Measurements from ENCODE around the gene MMRN2.
"Not testable (repeated sequence)": the region's sequence is repeated elsewhere in the genome, so short reads cannot be mapped to it uniquely, and the experiment has no call there.

Gene MMRN2, protein sequence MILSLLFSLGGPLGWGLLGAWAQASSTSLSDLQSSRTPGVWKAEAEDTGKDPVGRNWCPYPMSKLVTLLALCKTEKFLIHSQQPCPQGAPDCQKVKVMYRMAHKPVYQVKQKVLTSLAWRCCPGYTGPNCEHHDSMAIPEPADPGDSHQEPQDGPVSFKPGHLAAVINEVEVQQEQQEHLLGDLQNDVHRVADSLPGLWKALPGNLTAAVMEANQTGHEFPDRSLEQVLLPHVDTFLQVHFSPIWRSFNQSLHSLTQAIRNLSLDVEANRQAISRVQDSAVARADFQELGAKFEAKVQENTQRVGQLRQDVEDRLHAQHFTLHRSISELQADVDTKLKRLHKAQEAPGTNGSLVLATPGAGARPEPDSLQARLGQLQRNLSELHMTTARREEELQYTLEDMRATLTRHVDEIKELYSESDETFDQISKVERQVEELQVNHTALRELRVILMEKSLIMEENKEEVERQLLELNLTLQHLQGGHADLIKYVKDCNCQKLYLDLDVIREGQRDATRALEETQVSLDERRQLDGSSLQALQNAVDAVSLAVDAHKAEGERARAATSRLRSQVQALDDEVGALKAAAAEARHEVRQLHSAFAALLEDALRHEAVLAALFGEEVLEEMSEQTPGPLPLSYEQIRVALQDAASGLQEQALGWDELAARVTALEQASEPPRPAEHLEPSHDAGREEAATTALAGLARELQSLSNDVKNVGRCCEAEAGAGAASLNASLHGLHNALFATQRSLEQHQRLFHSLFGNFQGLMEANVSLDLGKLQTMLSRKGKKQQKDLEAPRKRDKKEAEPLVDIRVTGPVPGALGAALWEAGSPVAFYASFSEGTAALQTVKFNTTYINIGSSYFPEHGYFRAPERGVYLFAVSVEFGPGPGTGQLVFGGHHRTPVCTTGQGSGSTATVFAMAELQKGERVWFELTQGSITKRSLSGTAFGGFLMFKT

DNA sequence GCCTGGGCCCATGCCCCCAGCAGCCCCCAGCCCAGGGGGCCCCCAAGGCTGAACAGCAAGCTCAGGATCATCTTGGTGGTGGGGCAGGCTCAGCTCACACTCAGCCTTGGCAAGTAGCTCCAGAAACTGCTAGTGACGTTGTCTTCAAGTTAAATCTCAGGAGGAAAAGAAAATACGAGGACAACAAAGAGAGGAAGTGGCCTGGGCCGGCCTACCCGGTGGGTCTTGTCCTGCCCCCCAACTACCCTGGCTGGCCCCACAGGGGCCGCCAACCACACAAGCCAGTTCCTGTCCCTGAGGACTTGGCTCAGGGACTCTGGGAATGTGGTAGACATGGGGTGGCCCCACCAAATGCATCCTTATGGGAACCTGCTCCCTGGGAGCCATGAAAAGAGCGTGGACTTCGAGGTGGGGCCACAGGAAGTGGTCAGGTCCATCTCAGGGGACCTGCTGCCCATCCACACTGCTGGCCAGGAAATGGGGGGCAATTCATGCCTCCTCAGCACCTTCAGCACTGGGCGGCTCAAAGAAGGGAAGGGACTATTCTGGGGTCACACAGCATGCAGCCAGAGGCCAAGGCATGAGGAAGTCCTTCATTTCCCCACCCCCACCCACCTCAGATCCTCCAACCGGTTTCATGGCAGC, at the start of gene MMRN2:
Gene MMRN2 (minus strand): TSS at position 145 of the 645 bp plus-strand sequence. CDS start 74 bp downstream, at position 71.
- DNase-seq, result peak; percentile 38

GRCh38 chr10:87007124-87007523, 49.7 kb upstream of the MMRN2 start:
- not testable (repeated sequence) for DNase-seq

- no peak for DNase-seq
These were observed 43.1 kb upstream of the MMRN2 start for GRCh38 chr10:87000491-87000890.

DNA sequence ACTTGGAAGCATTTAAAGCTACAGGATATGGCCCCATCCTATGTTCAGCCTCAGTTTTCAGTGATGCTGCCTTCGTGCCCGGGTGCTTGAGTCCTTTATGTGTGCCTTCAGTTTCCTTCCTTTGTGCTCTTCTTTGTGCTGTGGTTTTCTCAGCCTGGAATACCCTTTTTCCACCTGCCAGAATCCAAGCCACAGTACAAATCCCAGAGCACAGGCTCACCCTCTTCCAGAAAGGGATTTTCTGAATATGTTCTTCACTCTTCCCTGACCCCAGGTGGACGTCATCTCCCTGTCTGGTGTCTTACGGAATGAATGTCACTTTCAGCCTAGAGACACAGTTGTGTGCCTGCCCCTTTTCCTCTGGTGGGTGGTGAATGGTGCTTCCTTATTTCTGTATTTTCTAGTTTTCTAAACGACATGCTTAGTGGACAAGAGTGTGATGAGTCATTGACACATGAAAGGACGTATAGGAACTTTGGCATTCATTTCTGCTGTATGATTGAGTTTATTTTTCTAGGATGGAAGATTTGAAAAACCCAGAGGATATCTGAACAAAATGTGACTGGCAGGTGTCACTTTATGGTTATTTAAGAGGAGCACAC, 42.5 kb upstream of the MMRN2 start:
- DNase-seq, result not testable (repeated sequence)

GRCh38 chr10:86992929-86993328, 35.5 kb upstream of the MMRN2 start:
- DNase-seq, result no peak

- no peak for DNase-seq
These were observed 35.0 kb upstream of the MMRN2 start for GRCh38 chr10:86992456-86992855.

DNA sequence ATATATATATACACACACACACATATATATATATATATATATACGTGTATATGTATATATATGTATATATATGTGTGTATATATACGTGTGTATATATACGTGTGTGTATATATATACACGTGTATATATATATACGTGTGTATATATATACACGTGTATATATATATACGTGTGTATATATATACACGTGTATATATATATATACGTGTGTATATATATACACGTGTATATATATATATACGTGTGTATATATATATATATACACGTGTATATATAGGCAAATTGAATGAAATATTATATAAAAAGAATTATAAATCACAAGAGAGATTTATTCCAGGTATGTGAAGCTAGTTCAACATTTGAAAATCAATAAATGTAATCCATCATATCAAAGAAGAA, 33.9 kb upstream of the MMRN2 start:
- DNase-seq, result not testable (repeated sequence)

DNA sequence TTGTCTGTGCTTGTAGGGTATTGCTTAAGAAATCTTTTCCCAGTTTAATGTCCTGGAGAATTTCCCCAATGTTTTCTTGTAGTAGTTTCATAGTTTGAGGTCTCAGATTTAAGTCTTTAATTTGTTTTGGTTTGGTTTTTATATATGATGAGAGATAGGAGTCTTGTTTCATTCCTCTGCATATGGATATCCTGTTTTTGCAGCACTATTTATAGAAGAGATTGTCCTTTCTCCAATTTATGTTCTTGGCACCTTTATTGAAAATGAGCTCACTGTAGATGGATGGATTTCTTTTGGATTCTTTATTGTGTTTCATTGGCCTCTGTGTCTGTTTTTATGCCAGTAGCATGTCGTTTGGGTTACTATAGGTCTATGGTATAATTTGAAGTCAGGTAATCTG, 31.1 kb upstream of the MMRN2 start:
- no peak for DNase-seq

GRCh38 chr10:86984498-86984897, 27.1 kb upstream of the MMRN2 start:
- not testable (repeated sequence) for DNase-seq

- DNase-seq, result no peak
These were observed 24.3 kb upstream of the MMRN2 start for GRCh38 chr10:86981716-86982115.

DNA sequence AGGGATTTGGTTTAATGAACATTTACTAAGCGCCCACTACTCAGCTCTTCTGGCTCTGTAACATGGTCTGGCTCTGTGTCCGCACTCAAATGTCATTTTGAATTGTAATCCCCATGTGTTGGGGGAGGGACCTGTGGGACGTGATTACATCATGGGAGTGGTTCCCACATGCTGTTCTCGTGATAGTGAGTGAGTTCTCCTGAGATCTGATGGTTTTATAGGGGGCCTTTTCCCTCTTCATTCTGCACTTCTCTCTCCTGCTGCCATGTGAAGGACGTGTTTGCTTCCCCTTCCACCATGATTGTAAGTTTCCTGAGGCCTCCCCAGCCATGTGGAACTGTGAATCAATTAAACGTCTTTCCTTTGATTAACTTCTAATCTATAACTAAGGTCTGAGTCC, 23.6 kb upstream of the MMRN2 start:
- not testable (repeated sequence) for DNase-seq

GRCh38 chr10:86979977-86980448, 22.6 kb upstream of the MMRN2 start:
- peak; percentile 47 for DNase-seq

GRCh38 chr10:86979296-86979818, 21.9 kb upstream of the MMRN2 start:
- no peak for DNase-seq

DNA sequence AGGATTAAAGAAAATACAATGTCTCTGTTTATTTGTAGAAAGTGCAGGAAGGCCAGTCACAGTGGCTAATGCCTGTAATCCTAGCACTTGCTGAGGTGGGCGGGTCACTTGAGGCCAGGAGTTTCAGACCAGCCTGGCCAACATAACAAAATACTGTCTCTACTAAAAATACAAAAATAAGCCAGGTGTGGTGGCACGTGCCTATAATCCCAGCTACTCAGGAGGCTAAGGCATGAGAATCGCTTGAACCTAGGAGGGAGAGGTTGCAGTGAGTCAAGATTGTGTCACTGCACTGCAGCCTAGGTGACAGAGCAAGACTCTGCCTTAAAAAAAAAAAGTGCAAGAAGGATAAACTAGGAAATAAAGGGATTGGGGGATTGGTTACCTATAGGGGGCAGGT, 21.0 kb upstream of the MMRN2 start:
- not testable (repeated sequence) for DNase-seq

DNA sequence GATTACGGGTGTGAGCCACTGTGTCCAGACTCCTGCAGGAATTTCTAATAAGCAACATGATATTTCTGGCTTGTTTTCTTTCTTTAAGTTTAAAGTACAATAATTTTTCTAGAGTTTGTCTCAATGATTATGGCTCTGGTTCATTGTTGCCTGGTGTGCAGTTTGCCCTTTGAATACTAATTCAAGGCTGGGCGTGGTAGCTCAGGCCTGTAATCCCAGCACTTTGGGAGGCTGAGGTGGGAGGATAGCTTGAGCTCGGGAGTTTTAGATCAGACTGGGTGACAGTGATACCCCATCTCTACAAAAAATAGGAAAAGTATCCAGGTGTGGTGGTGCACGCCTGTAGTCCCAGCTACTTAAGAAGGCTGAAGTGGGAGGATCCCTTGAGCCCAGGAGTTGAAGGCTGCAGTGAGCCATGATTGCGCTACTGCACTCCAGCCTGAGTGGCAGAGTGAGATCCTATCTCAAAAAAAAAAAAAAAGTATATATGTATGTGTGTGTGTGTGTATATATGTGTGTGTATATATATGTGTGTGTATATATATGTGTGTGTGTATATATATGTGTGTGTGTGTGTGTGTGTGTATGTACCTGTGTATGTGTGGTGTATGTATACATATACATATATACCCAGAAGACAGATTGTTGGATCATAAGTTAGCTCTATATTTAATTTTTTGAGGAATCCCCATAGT, 19.1 kb upstream of the MMRN2 start:
- no peak for DNase-seq

DNA sequence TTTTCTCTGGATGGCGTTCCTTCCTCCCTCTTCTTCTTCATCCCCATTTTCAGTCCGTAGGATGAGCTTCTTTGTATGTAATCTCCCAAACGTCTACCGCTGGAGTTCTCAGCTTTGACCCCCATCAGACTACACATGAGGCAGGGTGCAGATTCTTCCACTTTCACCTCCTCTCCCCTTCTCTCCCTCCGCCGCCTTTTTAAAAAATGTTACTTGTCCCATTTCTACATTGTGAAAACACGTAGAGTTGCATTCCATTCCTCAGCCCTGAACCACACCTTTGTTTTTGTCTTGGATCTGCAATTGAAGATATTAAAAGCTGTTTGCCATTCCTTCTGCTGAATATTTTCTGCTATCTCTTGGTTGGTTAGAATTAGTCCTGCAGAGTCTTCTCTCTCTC, 17.1 kb upstream of the MMRN2 start:
- DNase-seq, result no peak

GRCh38 chr10:86972613-86973380, 15.4 kb upstream of the MMRN2 start:
- no peak for DNase-seq

- DNase-seq, result peak; percentile 88
These were observed 14.0 kb upstream of the MMRN2 start for GRCh38 chr10:86971232-86971991.

- DNase-seq, result no peak
These were observed 13.5 kb upstream of the MMRN2 start for GRCh38 chr10:86970982-86971231.

All from left hindlimb (tissue), 1 donor.